IPS DF 6.9 (cell line): Measurements from ENCODE around the gene PKM.

ENCODE experiments used
- DNase-seq: peaks from one replicate; pipeline ENCODE4 v3.0.0-alpha.2; 2013; ENCODE audit warnings: low read depth, low spot score
- H3K27ac ChIP-seq: one replicate; pipeline ENCODE4 v1.5.1; 2013; ENCODE audit warnings: low read length, control low read depth
- H3K27me3 ChIP-seq: 2 replicates; pipeline ENCODE4 v1.6.1; 2013; ENCODE audit warnings: mild to moderate bottlenecking, low read length; ENCODE audit not compliant: control insufficient read depth, insufficient read depth
- H3K36me3 ChIP-seq: 2 replicates; pipeline ENCODE4 v1.6.1; 2013; ENCODE audit warnings: low read length; ENCODE audit not compliant: control insufficient read depth, insufficient read depth
- H3K4me1 ChIP-seq: 2 replicates; pipeline ENCODE4 v1.6.1; 2013; ENCODE audit warnings: low read length; ENCODE audit not compliant: control insufficient read depth, insufficient read depth
- H3K4me3 ChIP-seq: 2 replicates; pipeline ENCODE4 v1.5.1; 2013; ENCODE audit warnings: mild to moderate bottlenecking, low read length
- H3K9me3 ChIP-seq: 2 replicates; pipeline ENCODE4 v1.6.1; 2013; ENCODE audit warnings: low read length, inconsistent platforms; ENCODE audit not compliant: control insufficient read depth, insufficient read depth
- WGBS: extraction: QIAGEN DNeasy Blood & Tissue Kit; methylation state at CpG from one replicate; pipeline ENCODE4 v1.1.7; 2013; ENCODE audit warnings: mixed read lengths, missing lambda C conversion rate; ENCODE audit not compliant: insufficient read length, insufficient coverage; 5-methylcytosine and 5-hydroxymethylcytosine counted together

PKM gene

DNA sequence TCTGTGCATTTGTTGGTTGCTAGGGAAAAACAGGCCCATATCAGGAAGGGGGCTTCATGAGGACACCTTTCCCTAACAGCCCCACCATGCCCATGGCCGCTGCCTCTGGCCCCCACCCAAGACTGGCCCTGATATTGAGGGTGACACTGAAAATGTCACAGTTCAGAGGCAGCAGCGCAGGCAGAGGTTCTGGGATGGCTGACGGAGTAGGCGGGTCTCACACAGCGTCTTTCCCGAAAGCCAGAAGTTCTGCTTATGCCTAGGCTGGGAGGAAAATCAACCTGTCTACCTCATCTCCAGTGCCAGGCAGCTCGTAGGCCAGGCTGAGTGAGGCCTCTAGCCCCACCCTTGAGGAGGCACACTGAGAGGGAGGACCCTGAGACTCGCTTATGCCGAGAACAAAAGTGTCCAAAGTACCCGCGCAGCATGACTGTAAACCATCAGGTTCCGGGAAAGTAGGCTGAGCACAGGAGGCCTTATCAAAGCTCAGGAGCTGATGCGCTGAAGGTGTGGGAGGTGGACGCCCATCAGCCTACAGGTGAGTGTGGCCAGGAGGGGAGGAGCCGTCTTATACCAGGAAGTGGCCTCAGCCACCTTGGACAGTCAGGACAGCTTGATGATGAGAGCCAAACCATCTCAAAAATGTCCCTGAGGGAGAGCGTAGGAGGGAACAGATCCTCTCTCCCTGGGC, 60.9 kb downstream of the PKM start:
- no peaks in the 10 kb centered on the region for H3K9me3 ChIP-seq
- no CpG with 5 or more reads among the region's 16 CpGs for WGBS
- no peak for DNase-seq

DNA sequence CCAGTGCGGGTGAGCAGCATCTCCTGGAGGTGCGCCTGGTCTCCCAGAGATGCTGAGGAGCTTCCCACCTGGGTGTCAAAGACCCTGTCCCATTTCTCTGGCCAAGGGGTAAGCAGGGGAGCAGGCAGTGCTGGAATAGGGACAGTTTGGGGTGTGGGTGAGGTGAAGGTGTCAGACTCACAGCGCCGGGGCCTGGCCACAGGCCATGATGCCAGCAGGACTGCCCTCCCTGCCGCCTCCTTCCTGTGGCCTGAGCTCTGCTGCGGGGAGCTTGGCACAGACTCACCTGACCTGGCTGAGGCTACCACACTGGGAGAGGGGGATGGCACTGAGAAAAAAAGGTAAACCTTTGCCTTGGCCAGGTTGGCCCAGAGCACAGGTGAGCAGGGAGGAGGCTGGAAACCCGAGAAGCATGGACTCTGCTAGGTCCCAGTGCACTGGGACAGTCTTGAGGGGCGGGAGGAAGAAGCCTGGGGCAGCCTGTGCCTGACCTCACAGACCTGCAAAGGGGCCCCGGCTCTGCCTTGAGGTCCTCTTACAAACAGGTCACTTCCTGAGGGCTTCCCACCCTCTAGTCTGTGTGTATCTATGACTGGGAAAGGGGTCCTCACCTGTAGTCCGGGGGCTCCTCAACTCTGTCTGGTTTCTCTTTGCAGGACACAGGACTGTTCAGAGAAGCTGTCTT, 61.6 kb downstream of the PKM start:
- no peaks in the 10 kb centered on the region for H3K27me3 ChIP-seq
- no peak overlapping the region for H3K4me3 ChIP-seq
- WGBS = no CpG with 5 or more reads among the region's 10 CpGs
- H3K4me1 ChIP-seq = no peaks in the 10 kb centered on the region
- no peak overlapping the region for H3K27ac ChIP-seq
- no peak for DNase-seq
- no peaks in the 10 kb centered on the region for H3K9me3 ChIP-seq
- H3K36me3 ChIP-seq = no peaks in the 10 kb centered on the region

More for the DNA sequence above, 60.9 kb downstream of the PKM start:
- Histone ChIP-seq H3K4me3 (no peak overlapping the region), H3K27me3 (no peaks in the 10 kb centered on the region), H3K27ac (no peak overlapping the region), H3K36me3 (no peaks in the 10 kb centered on the region), H3K4me1 (no peaks in the 10 kb centered on the region)

DNA sequence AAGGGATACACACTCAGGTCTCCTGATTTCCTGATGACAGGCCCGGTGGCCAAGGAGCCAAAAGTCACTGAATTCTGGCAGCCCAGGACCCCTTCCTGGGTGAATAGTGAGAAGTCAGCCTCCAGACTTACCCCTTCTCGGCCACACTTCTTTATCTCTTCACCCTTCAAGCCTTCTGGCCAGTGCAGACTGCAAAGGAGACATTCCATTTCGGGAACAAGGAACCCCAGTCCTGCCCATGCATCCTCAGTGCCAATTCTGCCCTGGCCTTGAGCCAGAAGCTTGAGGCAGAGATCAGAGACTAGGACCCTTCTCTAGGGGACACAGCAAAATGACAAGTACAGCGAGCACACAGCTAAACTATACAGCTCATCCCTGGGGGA, 62.2 kb downstream of the PKM start:
- no peaks in the 10 kb centered on the region for H3K9me3 ChIP-seq
- H3K36me3 ChIP-seq = no peaks in the 10 kb centered on the region
- no peaks in the 10 kb centered on the region for H3K27me3 ChIP-seq
- no peak for DNase-seq
- H3K4me3 ChIP-seq = no peak overlapping the region
- no peaks in the 10 kb centered on the region for H3K4me1 ChIP-seq
- WGBS = no CpG with 5 or more reads among the region's 4 CpGs
- no peak overlapping the region for H3K27ac ChIP-seq

DNA sequence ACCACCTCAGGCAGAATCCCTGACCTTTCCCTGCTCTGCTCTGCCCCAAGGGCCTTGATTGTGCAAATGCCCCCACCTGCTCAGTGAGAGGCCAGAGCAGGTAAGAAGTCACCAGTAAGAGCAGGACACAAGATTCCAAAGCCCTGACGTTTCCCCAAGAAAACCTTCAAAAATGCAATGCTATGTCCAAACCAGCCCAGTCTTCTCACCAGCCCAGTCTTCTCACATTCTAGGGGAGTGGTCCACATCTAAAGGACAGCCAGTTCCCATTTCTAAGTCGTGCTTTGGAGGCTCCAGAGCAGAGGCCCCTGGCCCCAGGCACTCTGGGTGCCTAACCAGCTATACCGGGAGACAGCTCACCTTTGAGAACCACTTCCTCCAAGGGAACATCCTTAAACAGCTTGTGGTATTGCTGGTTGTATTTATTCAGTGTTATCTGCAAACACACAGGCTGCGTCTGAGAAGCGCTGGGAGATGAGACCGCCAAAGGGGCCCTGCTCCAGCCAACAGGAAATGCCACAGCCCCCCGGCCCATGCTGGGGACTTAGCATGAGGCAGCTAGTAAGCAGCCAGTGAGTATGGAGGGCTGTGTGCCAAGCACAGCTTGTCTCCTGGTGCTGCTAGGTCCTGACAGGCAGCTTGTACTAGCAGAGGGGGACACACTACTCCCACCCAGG, 62.7 kb downstream of the PKM start:
- Histone ChIP-seq H3K27ac (no peak overlapping the region), H3K36me3 (no peaks in the 10 kb centered on the region), H3K9me3 (no peaks in the 10 kb centered on the region), H3K4me3 (no peak overlapping the region), H3K4me1 (no peaks in the 10 kb centered on the region), H3K27me3 (no peaks in the 10 kb centered on the region)
- no CpG with 5 or more reads among the region's 7 CpGs for WGBS
- DNase-seq = no peak

DNA sequence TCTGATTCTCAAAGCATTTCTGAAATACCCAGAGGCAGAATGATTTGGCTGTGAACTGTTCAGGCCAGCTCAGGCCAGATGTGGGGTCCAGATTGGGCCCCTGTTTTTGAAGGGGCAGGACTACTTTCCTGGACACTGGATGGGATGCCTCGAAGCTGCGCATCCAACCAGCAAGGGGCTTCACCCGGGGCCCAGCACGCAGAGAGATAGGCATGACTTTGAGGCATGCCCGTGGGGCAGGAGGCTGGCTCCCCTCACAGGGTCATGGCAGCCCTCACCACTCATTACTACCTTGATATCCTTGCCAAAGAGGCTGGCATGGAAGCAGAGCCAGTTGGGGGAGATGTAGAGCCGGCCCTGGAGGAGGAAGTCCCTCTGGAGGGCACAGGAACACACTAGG, 63.5 kb downstream of the PKM start:
- no peak overlapping the region for H3K27ac ChIP-seq
- no peaks in the 10 kb centered on the region for H3K27me3 ChIP-seq
- H3K4me1 ChIP-seq = no peaks in the 10 kb centered on the region
- no CpG with 5 or more reads among the region's 6 CpGs for WGBS
- DNase-seq = no peak
- no peaks in the 10 kb centered on the region for H3K9me3 ChIP-seq
- H3K36me3 ChIP-seq = no peaks in the 10 kb centered on the region
- no peak overlapping the region for H3K4me3 ChIP-seq

DNA sequence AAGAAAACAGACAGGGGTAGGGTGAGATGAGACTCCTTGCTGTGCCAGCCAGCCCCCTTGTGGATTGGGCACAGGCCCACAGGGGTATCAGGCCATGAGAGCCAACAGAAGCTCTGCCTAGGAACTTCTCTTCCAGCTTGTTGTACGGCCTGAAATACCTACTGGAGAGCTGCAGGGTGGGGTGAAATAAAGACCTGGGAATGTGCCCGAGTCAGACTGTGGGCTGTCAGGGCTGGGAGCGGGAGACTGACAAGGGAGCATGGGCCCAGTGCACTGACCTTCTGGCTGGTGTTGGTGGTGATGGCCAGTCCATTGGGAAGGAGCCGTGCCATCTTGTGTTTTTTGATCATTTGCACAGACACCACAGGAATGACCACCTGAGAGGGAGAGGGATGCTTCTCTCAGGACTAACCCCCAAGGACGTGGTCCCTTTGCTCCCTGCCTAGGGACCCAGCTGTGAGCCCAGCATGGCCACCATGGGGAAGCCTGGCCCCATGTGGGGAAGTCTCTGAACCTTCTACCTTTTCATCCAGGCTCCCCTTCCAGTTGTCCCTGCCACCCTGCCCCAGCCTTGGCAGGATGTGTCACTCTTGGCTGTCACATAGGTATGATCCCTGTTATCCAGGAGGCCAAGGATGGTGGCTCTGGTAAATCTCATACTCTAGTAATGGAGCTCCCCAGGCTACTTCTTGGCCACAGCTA, 64.1 kb downstream of the PKM start:
- H3K4me1 ChIP-seq = no peaks in the 10 kb centered on the region
- no peaks in the 10 kb centered on the region for H3K9me3 ChIP-seq
- DNase-seq = no peak
- no peaks in the 10 kb centered on the region for H3K36me3 ChIP-seq
- no CpG with 5 or more reads among the region's 5 CpGs for WGBS
- no peaks in the 10 kb centered on the region for H3K27me3 ChIP-seq
- no peak overlapping the region for H3K27ac ChIP-seq
- H3K4me3 ChIP-seq = no peak overlapping the region

DNA sequence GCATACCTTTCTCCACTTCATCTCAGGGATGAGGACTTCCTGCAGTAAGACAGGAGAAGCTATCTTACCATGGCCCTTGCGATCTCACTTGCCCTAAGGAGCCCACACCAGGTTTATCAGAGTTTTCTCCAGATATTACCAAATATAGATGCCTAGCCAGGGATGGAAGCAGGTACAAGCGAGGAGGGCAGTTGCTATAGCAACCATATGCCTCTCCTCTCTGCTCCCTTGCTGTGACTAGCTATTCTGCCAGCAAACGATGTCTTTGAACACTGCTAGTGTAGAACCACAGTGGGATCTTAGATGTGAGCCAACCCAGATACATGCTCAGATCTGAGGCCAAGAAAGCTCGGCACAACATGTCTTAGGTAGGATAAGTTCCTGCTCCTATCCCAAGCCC, 67.3 kb downstream of the PKM start:
- WGBS = no CpG with 5 or more reads among the region's 4 CpGs

DNA sequence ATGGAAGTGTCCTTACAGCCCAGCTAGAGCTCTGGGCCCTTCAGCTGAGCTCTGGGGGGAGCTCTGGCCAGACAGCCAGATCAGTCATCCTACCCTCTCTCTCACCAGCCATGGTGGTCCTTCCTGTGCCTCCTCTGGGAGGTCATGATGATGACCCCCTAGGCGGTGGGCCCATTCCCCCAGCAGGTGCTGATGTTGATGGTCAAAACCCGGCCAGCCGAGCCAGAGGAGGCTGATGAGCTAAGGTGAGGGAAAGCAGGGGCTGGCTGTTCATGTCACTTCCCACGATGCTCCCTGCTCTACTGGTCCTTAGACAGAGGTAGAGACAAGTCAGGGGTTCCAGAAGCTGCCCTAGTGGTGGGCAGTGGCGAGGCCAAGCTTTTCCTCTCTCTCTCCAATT, 68.4 kb downstream of the PKM start:
- no peak overlapping the region for H3K27ac ChIP-seq
- WGBS = no CpG with 5 or more reads among the region's 5 CpGs
- no peaks in the 10 kb centered on the region for H3K36me3 ChIP-seq
- no peaks in the 10 kb centered on the region for H3K9me3 ChIP-seq
- no peaks in the 10 kb centered on the region for H3K27me3 ChIP-seq
- no peaks in the 10 kb centered on the region for H3K4me1 ChIP-seq
- no peak overlapping the region for H3K4me3 ChIP-seq
- DNase-seq = no peak

More for the DNA sequence above, 67.3 kb downstream of the PKM start:
- no peak overlapping the region for H3K4me3 ChIP-seq
- no peaks in the 10 kb centered on the region for H3K36me3 ChIP-seq
- DNase-seq = no peak
- no peaks in the 10 kb centered on the region for H3K9me3 ChIP-seq
- no peaks in the 10 kb centered on the region for H3K27me3 ChIP-seq
- H3K4me1 ChIP-seq = no peaks in the 10 kb centered on the region
- no peak overlapping the region for H3K27ac ChIP-seq

DNA sequence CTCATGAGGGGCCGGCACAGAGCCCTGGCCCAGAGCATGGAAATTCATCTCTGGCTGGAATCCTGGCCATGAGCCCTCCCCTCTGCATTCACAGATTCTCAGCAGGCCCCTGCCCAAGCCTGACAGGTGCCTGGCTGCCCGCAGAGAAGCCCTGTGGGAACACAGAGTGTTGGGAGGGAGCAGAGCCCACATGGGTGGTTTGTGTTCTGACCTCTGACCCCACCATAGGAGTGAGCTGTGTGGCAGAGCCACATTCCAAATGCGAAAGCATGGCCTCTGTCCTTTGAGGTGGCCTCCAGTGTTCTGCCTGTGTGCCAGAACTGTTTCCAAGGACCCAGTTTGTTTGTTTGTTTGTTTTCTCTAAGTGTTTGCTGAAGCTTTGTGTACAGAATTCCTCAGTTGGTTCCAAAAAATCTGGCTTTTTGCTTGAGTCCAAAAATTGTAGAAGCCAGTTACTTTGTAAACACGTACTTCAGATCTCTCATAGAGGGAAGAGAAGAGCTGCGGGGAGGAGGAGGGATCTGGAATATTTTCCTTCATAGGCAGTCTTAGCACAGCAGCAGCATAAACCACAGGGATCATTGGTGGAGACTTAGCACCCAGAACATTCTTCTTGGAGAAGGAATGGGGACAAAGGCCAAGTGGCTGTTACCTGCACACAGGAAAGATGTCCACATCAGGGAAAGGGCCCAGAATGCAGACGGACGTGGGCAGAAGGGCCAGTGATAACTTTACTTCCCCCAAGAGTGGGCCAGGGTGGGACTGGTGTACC, 69.4 kb downstream of the PKM start:
- Histone ChIP-seq H3K4me3 (no peak overlapping the region), H3K36me3 (no peaks in the 10 kb centered on the region), H3K9me3 (no peaks in the 10 kb centered on the region), H3K4me1 (no peaks in the 10 kb centered on the region), H3K27me3 (no peaks in the 10 kb centered on the region), H3K27ac (no peak overlapping the region)
- WGBS = no CpG with 5 or more reads among the region's 7 CpGs
- DNase-seq = no peak

DNA sequence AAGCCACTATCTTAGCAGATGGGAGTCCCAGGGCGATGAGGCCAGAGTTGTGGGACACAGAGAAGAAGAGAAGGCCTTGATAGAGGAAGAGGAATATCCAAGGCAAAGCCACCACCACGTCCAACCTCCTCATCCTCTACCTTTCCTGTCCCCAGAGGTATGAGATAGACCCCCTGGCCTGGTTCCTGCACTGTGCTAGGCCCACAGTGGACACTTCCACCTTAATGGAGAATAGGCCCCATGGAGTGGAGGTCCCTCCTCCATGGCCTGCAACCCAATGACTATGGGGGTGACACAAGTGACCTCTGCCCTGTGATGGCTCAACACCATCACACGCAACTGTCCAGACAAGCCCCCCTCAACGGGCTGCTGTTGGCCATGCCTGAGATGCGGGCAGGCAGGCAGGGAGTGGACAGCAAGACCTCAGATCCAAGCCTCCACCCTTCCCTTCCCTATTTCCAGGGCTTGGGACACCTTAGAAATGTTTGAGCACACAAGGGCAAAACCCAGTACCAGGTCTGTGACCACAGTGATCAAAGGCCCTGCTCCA, 70.2 kb downstream of the PKM start:
- Histone ChIP-seq H3K4me3 (no peak overlapping the region), H3K9me3 (no peaks in the 10 kb centered on the region), H3K36me3 (no peaks in the 10 kb centered on the region), H3K4me1 (no peaks in the 10 kb centered on the region), H3K27ac (no peak overlapping the region), H3K27me3 (no peaks in the 10 kb centered on the region)
- no peak for DNase-seq
- no CpG with 5 or more reads among the region's 5 CpGs for WGBS
